ENCODE data around the gene KHDC1L.
"Not testable (repeated sequence)": the region's sequence is repeated elsewhere in the genome, so short reads cannot be mapped to it uniquely, and the experiment has no call there.

KHDC1L gene

GRCh38 chr6:73236144-73236750, 11.0 kb upstream of the KHDC1L start:
- DNase-seq, result no peak
- ChIA-PET POLR2A (no interaction called here), CTCF (no interaction called here)
- H3K36me3 ChIP-seq (ENCODE audit: control insufficient read depth in 4 of 4, insufficient read depth in 4 of 4, low read length in 3 of 4), result no peaks in the 10 kb centered on the region
- WGBS (ENCODE audit: insufficient coverage), result 100% methylated on average over 2 of the region's 5 CpGs
- no peak overlapping the region for H3K27ac ChIP-seq (ENCODE audit: insufficient read depth in 1 of 2, low read depth in 1 of 2, low read length in 2 of 2, poor library complexity in 1 of 2, severe bottlenecking in 2 of 2)
- H3K4me3 ChIP-seq (ENCODE audit: control insufficient read depth in 1 of 7, extremely low read depth in 1 of 7, insufficient read depth in 4 of 7, low read depth in 2 of 7, low read length in 6 of 7), result no peak overlapping the region
- no peaks in the 10 kb centered on the region for H3K9me3 ChIP-seq (ENCODE audit: control extremely low read depth in 1 of 5, control insufficient read depth in 4 of 5, insufficient read depth in 2 of 5, low read depth in 1 of 5, low read length in 4 of 5)
- H3K4me1 ChIP-seq (ENCODE audit: control extremely low read depth in 1 of 4, control insufficient read depth in 4 of 4, insufficient read depth in 4 of 4, low read length in 3 of 4), result no peaks in the 10 kb centered on the region
- no peaks in the 10 kb centered on the region for H3K27me3 ChIP-seq (replicated peaks in 2 of 5; ENCODE audit: control insufficient read depth in 4 of 5, insufficient read depth in 5 of 5, low read length in 4 of 5)

- Histone ChIP-seq H3K4me3 (ENCODE audit: control insufficient read depth in 1 of 7, extremely low read depth in 1 of 7, insufficient read depth in 4 of 7, low read depth in 2 of 7, low read length in 6 of 7) (no peak overlapping the region), H3K9me3 (ENCODE audit: control extremely low read depth in 1 of 5, control insufficient read depth in 4 of 5, insufficient read depth in 2 of 5, low read depth in 1 of 5, low read length in 4 of 5) (no peaks in the 10 kb centered on the region), H3K27me3 (replicated peaks in 2 of 5; ENCODE audit: control insufficient read depth in 4 of 5, insufficient read depth in 5 of 5, low read length in 4 of 5) (no peaks in the 10 kb centered on the region), H3K36me3 (ENCODE audit: control insufficient read depth in 4 of 4, insufficient read depth in 4 of 4, low read length in 3 of 4) (no peaks in the 10 kb centered on the region), H3K4me1 (ENCODE audit: control extremely low read depth in 1 of 4, control insufficient read depth in 4 of 4, insufficient read depth in 4 of 4, low read length in 3 of 4) (no peaks in the 10 kb centered on the region), H3K27ac (ENCODE audit: insufficient read depth in 1 of 2, low read depth in 1 of 2, low read length in 2 of 2, poor library complexity in 1 of 2, severe bottlenecking in 2 of 2) (no peak overlapping the region)
- WGBS (ENCODE audit: insufficient coverage), result no CpG with 5 or more reads among the region's 1 CpG
- CTCF ChIA-PET, result no interaction called here
- no peak for DNase-seq
- POLR2A ChIA-PET, result no interaction called here
These were observed 9.4 kb upstream of the KHDC1L start for GRCh38 chr6:73234733-73235132.

- H3K27me3 ChIP-seq (replicated peaks in 2 of 5; ENCODE audit: control insufficient read depth in 4 of 5, insufficient read depth in 5 of 5, low read length in 4 of 5); H3K4me1 ChIP-seq (ENCODE audit: control extremely low read depth in 1 of 4, control insufficient read depth in 4 of 4, insufficient read depth in 4 of 4, low read length in 3 of 4); H3K27ac ChIP-seq (ENCODE audit: insufficient read depth in 1 of 2, low read depth in 1 of 2, low read length in 2 of 2, poor library complexity in 1 of 2, severe bottlenecking in 2 of 2); H3K9me3 ChIP-seq (ENCODE audit: control extremely low read depth in 1 of 5, control insufficient read depth in 4 of 5, insufficient read depth in 2 of 5, low read depth in 1 of 5, low read length in 4 of 5); CTCF ChIA-PET; H3K4me3 ChIP-seq (ENCODE audit: control insufficient read depth in 1 of 7, extremely low read depth in 1 of 7, insufficient read depth in 4 of 7, low read depth in 2 of 7, low read length in 6 of 7); H3K36me3 ChIP-seq (ENCODE audit: control insufficient read depth in 4 of 4, insufficient read depth in 4 of 4, low read length in 3 of 4); DNase-seq; POLR2A ChIA-PET: not testable (repeated sequence)
- no CpG with 5 or more reads among the region's 3 CpGs for WGBS (ENCODE audit: insufficient coverage)
These were observed 8.7 kb upstream of the KHDC1L start for GRCh38 chr6:73233971-73234370.

GRCh38 chr6:73233048-73233447, 7.8 kb upstream of the KHDC1L start:
- Histone ChIP-seq H3K9me3 (ENCODE audit: control extremely low read depth in 1 of 5, control insufficient read depth in 4 of 5, insufficient read depth in 2 of 5, low read depth in 1 of 5, low read length in 4 of 5) (no peaks in the 10 kb centered on the region), H3K4me3 (ENCODE audit: control insufficient read depth in 1 of 7, extremely low read depth in 1 of 7, insufficient read depth in 4 of 7, low read depth in 2 of 7, low read length in 6 of 7) (no peak overlapping the region), H3K27me3 (replicated peaks in 2 of 5; ENCODE audit: control insufficient read depth in 4 of 5, insufficient read depth in 5 of 5, low read length in 4 of 5) (no peaks in the 10 kb centered on the region), H3K4me1 (ENCODE audit: control extremely low read depth in 1 of 4, control insufficient read depth in 4 of 4, insufficient read depth in 4 of 4, low read length in 3 of 4) (no peaks in the 10 kb centered on the region), H3K36me3 (ENCODE audit: control insufficient read depth in 4 of 4, insufficient read depth in 4 of 4, low read length in 3 of 4) (no peaks in the 10 kb centered on the region), H3K27ac (ENCODE audit: insufficient read depth in 1 of 2, low read depth in 1 of 2, low read length in 2 of 2, poor library complexity in 1 of 2, severe bottlenecking in 2 of 2) (no peak overlapping the region)
- no peak for DNase-seq
- ChIA-PET CTCF (interaction anchor here (1.6 kb wide), 1 partner anchor 16 kb away, joined by 3 read pairs; no protein-coding TSS in a partner anchor), POLR2A (no interaction called here)
- 100% methylated on average over 1 of the region's 6 CpGs for WGBS (ENCODE audit: insufficient coverage)

- no peak overlapping the region for H3K27ac ChIP-seq (ENCODE audit: insufficient read depth in 1 of 2, low read depth in 1 of 2, low read length in 2 of 2, poor library complexity in 1 of 2, severe bottlenecking in 2 of 2)
- peak; percentile 2 to 72 (median 59) for DNase-seq
- ChIA-PET POLR2A (no interaction called here), CTCF (interaction anchor here (1.6 kb wide), 1 partner anchor 15 kb away, joined by 3 read pairs; no protein-coding TSS in a partner anchor)
- no peaks in the 10 kb centered on the region for H3K27me3 ChIP-seq (replicated peaks in 2 of 5; ENCODE audit: control insufficient read depth in 4 of 5, insufficient read depth in 5 of 5, low read length in 4 of 5)
- no peaks in the 10 kb centered on the region for H3K36me3 ChIP-seq (ENCODE audit: control insufficient read depth in 4 of 4, insufficient read depth in 4 of 4, low read length in 3 of 4)
- no peaks in the 10 kb centered on the region for H3K9me3 ChIP-seq (ENCODE audit: control extremely low read depth in 1 of 5, control insufficient read depth in 4 of 5, insufficient read depth in 2 of 5, low read depth in 1 of 5, low read length in 4 of 5)
- WGBS (ENCODE audit: insufficient coverage), result no CpG with 5 or more reads among the region's 1 CpG
- no peaks in the 10 kb centered on the region for H3K4me1 ChIP-seq (ENCODE audit: control extremely low read depth in 1 of 4, control insufficient read depth in 4 of 4, insufficient read depth in 4 of 4, low read length in 3 of 4)
- H3K4me3 ChIP-seq (ENCODE audit: control insufficient read depth in 1 of 7, extremely low read depth in 1 of 7, insufficient read depth in 4 of 7, low read depth in 2 of 7, low read length in 6 of 7), result no peak overlapping the region
These were observed 6.7 kb upstream of the KHDC1L start for GRCh38 chr6:73231986-73232391.

- Histone ChIP-seq H3K27me3 (replicated peaks in 2 of 5; ENCODE audit: control insufficient read depth in 4 of 5, insufficient read depth in 5 of 5, low read length in 4 of 5) (no peaks in the 10 kb centered on the region), H3K9me3 (ENCODE audit: control extremely low read depth in 1 of 5, control insufficient read depth in 4 of 5, insufficient read depth in 2 of 5, low read depth in 1 of 5, low read length in 4 of 5) (peaks cover 0 to 3% (median 0%) of the 10 kb centered on the region in 5 experiments), H3K27ac (ENCODE audit: insufficient read depth in 1 of 2, low read depth in 1 of 2, low read length in 2 of 2, poor library complexity in 1 of 2, severe bottlenecking in 2 of 2) (no peak overlapping the region), H3K4me3 (ENCODE audit: control insufficient read depth in 1 of 7, extremely low read depth in 1 of 7, insufficient read depth in 4 of 7, low read depth in 2 of 7, low read length in 6 of 7) (no peak overlapping the region), H3K4me1 (ENCODE audit: control extremely low read depth in 1 of 4, control insufficient read depth in 4 of 4, insufficient read depth in 4 of 4, low read length in 3 of 4) (no peaks in the 10 kb centered on the region), H3K36me3 (ENCODE audit: control insufficient read depth in 4 of 4, insufficient read depth in 4 of 4, low read length in 3 of 4) (no peaks in the 10 kb centered on the region)
- CTCF ChIA-PET, result no interaction called here
- WGBS (ENCODE audit: insufficient coverage), result no CpG with 5 or more reads among the region's 3 CpGs
- no peak for DNase-seq
- POLR2A ChIA-PET, result no interaction called here
These were observed 2.4 kb upstream of the KHDC1L start for GRCh38 chr6:73227606-73228255.

- CTCF ChIA-PET, result interaction anchor here (0.8 kb wide), 1 partner anchor 16 kb away, joined by 3 read pairs; no protein-coding TSS in a partner anchor
- POLR2A ChIA-PET, result no interaction called here
- H3K4me3 ChIP-seq (ENCODE audit: control insufficient read depth in 1 of 7, extremely low read depth in 1 of 7, insufficient read depth in 4 of 7, low read depth in 2 of 7, low read length in 6 of 7), result no peak overlapping the region
- no peaks in the 10 kb centered on the region for H3K4me1 ChIP-seq (ENCODE audit: control extremely low read depth in 1 of 4, control insufficient read depth in 4 of 4, insufficient read depth in 4 of 4, low read length in 3 of 4)
- no peaks in the 10 kb centered on the region for H3K9me3 ChIP-seq (ENCODE audit: control extremely low read depth in 1 of 5, control insufficient read depth in 4 of 5, insufficient read depth in 2 of 5, low read depth in 1 of 5, low read length in 4 of 5)
- H3K27ac ChIP-seq (ENCODE audit: insufficient read depth in 1 of 2, low read depth in 1 of 2, low read length in 2 of 2, poor library complexity in 1 of 2, severe bottlenecking in 2 of 2), result no peak overlapping the region
- H3K36me3 ChIP-seq (ENCODE audit: control insufficient read depth in 4 of 4, insufficient read depth in 4 of 4, low read length in 3 of 4), result no peaks in the 10 kb centered on the region
- DNase-seq, result no peak
- 100% methylated on average over 1 of the region's 2 CpGs for WGBS (ENCODE audit: insufficient coverage)
- no peaks in the 10 kb centered on the region for H3K27me3 ChIP-seq (replicated peaks in 2 of 5; ENCODE audit: control insufficient read depth in 4 of 5, insufficient read depth in 5 of 5, low read length in 4 of 5)
These were observed 8.4 kb downstream of the KHDC1L start for GRCh38 chr6:73216859-73217258.
